ENCODE data around the gene SCP2D1. TPM values are rescaled to one million over a fixed set of nuclear protein-coding genes. Genes with fewer than 3 reads are reported as not detected.

Gene SCP2D1
- total RNA-seq (2014; rRNA removed; shearing (Covaris generic)) (not detected in 2 replicates), polyA plus RNA-seq (2016; fragmentation: Nextera tagmentation; extraction: Ambion mirVana) (not detected in 2 replicates)
- long read RNA-seq: 0 reads

DNA sequence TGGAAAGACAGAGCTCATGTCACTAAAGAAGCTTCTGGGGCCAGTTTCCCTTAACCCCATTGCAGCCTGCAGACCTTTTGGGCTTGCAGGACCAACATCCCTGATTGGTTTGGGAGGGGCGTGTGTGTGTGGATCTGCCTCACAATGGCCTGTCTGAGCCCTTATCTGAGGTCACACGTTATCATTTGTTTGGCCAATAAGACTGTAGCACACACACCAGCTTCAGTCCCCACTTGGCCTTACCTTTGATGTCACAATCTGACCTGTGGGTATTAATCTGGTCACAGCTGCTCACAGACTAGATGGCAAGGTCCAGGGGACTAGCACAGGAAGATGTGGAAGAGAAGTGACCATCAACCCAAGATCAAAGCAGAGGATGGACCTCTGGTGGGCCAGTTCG is at the start of gene SCP2D1:
Gene SCP2D1, plus strand, starts transcription at position 301 of the 400 bp plus-strand sequence. Its CDS starts 33 bp downstream, at position 334.
- H3K4me1 Mint-ChIP-seq: no peaks in the 10 kb centered on the region
- H2AFZ ChIP-seq: no peak within 1 kb of the TSS
- no peaks in the 10 kb centered on the region for H3K36me3 Mint-ChIP-seq (ENCODE audit: low read depth)
- H3K27me3 ChIP-seq (ENCODE audit: insufficient read depth): no peaks in the 10 kb centered on the region
- H3F3A ChIP-seq (replicated peaks; ENCODE audit: low read depth): no peaks in the 10 kb centered on the region
- no peak within 1 kb of the TSS for H3K27ac Mint-ChIP-seq
- no peaks in the 10 kb centered on the region for H4K20me1 ChIP-seq (replicated peaks; ENCODE audit: insufficient read depth)
- no peak within 1 kb of the TSS for H3K4me2 ChIP-seq
- H3K27ac ChIP-seq (ENCODE audit: low read depth): no peak within 1 kb of the TSS
- H3K9me2 ChIP-seq (ENCODE audit: insufficient read depth): peaks cover 6% of the 10 kb centered on the region; the same call in 1 of the 2 replicates
- H3K9me3 Mint-ChIP-seq: no peaks in the 10 kb centered on the region
- H3K79me2 ChIP-seq (replicated peaks; ENCODE audit: insufficient read depth): no peaks in the 10 kb centered on the region
- H3K36me3 ChIP-seq (ENCODE audit: insufficient read depth): no peaks in the 10 kb centered on the region
- H3K4me3 Mint-ChIP-seq: no peak within 1 kb of the TSS
- TF ChIP-seq EZH2phosphoT487 (IDR thresholded peaks at IDR 0.05; ENCODE audit: unreplicated experiment) (no peak), EZH2 (IDR thresholded peaks at IDR 0.05; ENCODE audit: low read depth, unreplicated experiment) (no peak), ETS1 (IDR thresholded peaks at IDR 0.05) (no peak), NANOG (IDR thresholded peaks at IDR 0.05; ENCODE audit: borderline replicate concordance) (no peak), ZNF462 (CRISPR knock-in tag; IDR thresholded peaks at IDR 0.05) (no peak), POLR2AphosphoS5 (IDR thresholded peaks at IDR 0.05; ENCODE audit: low read depth) (no peak), STAT1 (IDR thresholded peaks at IDR 0.05; ENCODE audit: unreplicated experiment) (no peak), ZNF114 (CRISPR knock-in tag; IDR thresholded peaks at IDR 0.05) (no peak), ZNF331 (CRISPR knock-in tag; IDR thresholded peaks at IDR 0.05; ENCODE audit: low read depth) (no peak)
- TF ChIP-seq, protein P1, sequence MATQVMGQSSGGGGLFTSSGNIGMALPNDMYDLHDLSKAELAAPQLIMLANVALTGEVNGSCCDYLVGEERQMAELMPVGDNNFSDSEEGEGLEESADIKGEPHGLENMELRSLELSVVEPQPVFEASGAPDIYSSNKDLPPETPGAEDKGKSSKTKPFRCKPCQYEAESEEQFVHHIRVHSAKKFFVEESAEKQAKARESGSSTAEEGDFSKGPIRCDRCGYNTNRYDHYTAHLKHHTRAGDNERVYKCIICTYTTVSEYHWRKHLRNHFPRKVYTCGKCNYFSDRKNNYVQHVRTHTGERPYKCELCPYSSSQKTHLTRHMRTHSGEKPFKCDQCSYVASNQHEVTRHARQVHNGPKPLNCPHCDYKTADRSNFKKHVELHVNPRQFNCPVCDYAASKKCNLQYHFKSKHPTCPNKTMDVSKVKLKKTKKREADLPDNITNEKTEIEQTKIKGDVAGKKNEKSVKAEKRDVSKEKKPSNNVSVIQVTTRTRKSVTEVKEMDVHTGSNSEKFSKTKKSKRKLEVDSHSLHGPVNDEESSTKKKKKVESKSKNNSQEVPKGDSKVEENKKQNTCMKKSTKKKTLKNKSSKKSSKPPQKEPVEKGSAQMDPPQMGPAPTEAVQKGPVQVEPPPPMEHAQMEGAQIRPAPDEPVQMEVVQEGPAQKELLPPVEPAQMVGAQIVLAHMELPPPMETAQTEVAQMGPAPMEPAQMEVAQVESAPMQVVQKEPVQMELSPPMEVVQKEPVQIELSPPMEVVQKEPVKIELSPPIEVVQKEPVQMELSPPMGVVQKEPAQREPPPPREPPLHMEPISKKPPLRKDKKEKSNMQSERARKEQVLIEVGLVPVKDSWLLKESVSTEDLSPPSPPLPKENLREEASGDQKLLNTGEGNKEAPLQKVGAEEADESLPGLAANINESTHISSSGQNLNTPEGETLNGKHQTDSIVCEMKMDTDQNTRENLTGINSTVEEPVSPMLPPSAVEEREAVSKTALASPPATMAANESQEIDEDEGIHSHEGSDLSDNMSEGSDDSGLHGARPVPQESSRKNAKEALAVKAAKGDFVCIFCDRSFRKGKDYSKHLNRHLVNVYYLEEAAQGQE (IDR thresholded peaks at IDR 0.05; ENCODE audit: unreplicated experiment): no peak
- TF ChIP-seq, protein P2, sequence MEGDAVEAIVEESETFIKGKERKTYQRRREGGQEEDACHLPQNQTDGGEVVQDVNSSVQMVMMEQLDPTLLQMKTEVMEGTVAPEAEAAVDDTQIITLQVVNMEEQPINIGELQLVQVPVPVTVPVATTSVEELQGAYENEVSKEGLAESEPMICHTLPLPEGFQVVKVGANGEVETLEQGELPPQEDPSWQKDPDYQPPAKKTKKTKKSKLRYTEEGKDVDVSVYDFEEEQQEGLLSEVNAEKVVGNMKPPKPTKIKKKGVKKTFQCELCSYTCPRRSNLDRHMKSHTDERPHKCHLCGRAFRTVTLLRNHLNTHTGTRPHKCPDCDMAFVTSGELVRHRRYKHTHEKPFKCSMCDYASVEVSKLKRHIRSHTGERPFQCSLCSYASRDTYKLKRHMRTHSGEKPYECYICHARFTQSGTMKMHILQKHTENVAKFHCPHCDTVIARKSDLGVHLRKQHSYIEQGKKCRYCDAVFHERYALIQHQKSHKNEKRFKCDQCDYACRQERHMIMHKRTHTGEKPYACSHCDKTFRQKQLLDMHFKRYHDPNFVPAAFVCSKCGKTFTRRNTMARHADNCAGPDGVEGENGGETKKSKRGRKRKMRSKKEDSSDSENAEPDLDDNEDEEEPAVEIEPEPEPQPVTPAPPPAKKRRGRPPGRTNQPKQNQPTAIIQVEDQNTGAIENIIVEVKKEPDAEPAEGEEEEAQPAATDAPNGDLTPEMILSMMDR (conservative IDR thresholded peaks at IDR 0.05; ENCODE audit: low read depth in 2 of 2): no peak
- ATAC-seq (no peak), DNase-seq (ENCODE audit: low spot score) (no peak)
- no peak within 1 kb of the TSS for H3K4me3 ChIP-seq
- no peaks in the 10 kb centered on the region for H3K27me3 Mint-ChIP-seq (ENCODE audit: insufficient read depth, low read depth, poor library complexity)
- no peaks in the 10 kb centered on the region for H3K4me1 ChIP-seq (ENCODE audit: insufficient read depth)

Data from GM23338 (cell line).